LNCAP (cell line): Measurements from ENCODE around the gene CCDC187.

Experiments used
- CTCF ChIP-seq: fragments of 450-650 bp; IDR thresholded peaks from 2 replicates; pipeline ENCODE4 v1.5.1; 2017; ENCODE audit warnings: mild to moderate bottlenecking

Gene CCDC187

GRCh38 chr9:136270173-136270705 is 33.7 kb downstream of the CCDC187 start:
- TF ChIP-seq CTCF = no peak

- no peak for TF ChIP-seq CTCF
These were observed 35.2 kb downstream of the CCDC187 start for GRCh38 chr9:136268735-136269134.

- no peak for TF ChIP-seq CTCF
These were observed 35.6 kb downstream of the CCDC187 start for GRCh38 chr9:136268318-136268717.

GRCh38 chr9:136267261-136268111 is 36.4 kb downstream of the CCDC187 start:
- peak; percentile 32; the same call in 1 of the 2 replicates for TF ChIP-seq CTCF

- no peak for TF ChIP-seq CTCF
These were observed 38.1 kb downstream of the CCDC187 start for GRCh38 chr9:136265561-136266355.

- TF ChIP-seq CTCF = no peak
These were observed 39.2 kb downstream of the CCDC187 start for GRCh38 chr9:136264441-136265405.

GRCh38 chr9:136264031-136264430 is 39.9 kb downstream of the CCDC187 start:
- TF ChIP-seq CTCF = no peak
